ENCODE results near the gene ZNF33B.
"Not testable (repeated sequence)": the region's sequence is repeated elsewhere in the genome, so short reads cannot be mapped to it uniquely, and the experiment has no call there.

ZNF33B gene

GRCh38 chr10:42615419-42615818, 23.0 kb downstream of the ZNF33B start:
- DNase-seq (ENCODE audit: low spot score), result no peak

- DNase-seq (ENCODE audit: low spot score), result no peak
These were observed 28.5 kb downstream of the ZNF33B start for GRCh38 chr10:42609872-42610271.

GRCh38 chr10:42598249-42598873, 40.0 kb downstream of the ZNF33B start:
- no peak for DNase-seq (ENCODE audit: low spot score)

- DNase-seq (ENCODE audit: low spot score), result no peak
These were observed 42.2 kb downstream of the ZNF33B start for GRCh38 chr10:42596196-42596595.

GRCh38 chr10:42594246-42594650, 44.1 kb downstream of the ZNF33B start:
- DNase-seq (ENCODE audit: low spot score), result no peak

GRCh38 chr10:42593284-42593683, 45.1 kb downstream of the ZNF33B start:
- no peak for DNase-seq (ENCODE audit: low spot score)

GRCh38 chr10:42583828-42584227, 54.5 kb downstream of the ZNF33B start:
- DNase-seq (ENCODE audit: low spot score), result no peak

GRCh38 chr10:42578019-42578418, 60.4 kb downstream of the ZNF33B start:
- no peak for DNase-seq (ENCODE audit: low spot score)

- no peak for DNase-seq (ENCODE audit: low spot score)
These were observed 62.0 kb downstream of the ZNF33B start for GRCh38 chr10:42576338-42576737.

GRCh38 chr10:42574336-42574735, 64.0 kb downstream of the ZNF33B start:
- DNase-seq (ENCODE audit: low spot score), result no peak

- no peak for DNase-seq (ENCODE audit: low spot score)
These were observed 81.4 kb downstream of the ZNF33B start for GRCh38 chr10:42556931-42557330.

- not testable (repeated sequence) for DNase-seq (ENCODE audit: low spot score)
These were observed 84.8 kb downstream of the ZNF33B start for GRCh38 chr10:42553576-42553975.

GRCh38 chr10:42553064-42553407, 85.3 kb downstream of the ZNF33B start:
- DNase-seq (ENCODE audit: low spot score), result no peak

- peak; percentile 97 for DNase-seq (ENCODE audit: low spot score)
These were observed 85.9 kb downstream of the ZNF33B start for GRCh38 chr10:42552188-42553063.

- no peak for DNase-seq (ENCODE audit: low spot score)
These were observed 86.7 kb downstream of the ZNF33B start for GRCh38 chr10:42551582-42552187.

GRCh38 chr10:42549851-42550250, 88.5 kb downstream of the ZNF33B start:
- no peak for DNase-seq (ENCODE audit: low spot score)

- no peak for DNase-seq (ENCODE audit: low spot score)
These were observed 90.1 kb downstream of the ZNF33B start for GRCh38 chr10:42548254-42548653.

- DNase-seq (ENCODE audit: low spot score), result no peak
These were observed 93.4 kb downstream of the ZNF33B start for GRCh38 chr10:42544945-42545344.

- DNase-seq (ENCODE audit: low spot score), result peak; percentile 35
These were observed 94.5 kb downstream of the ZNF33B start for GRCh38 chr10:42543840-42544372.

Measured in putamen (tissue), 1 donor.